OCI-LY1 (cell line): ENCODE results near the gene MS4A1.

Experiments
- CTCF ChIP-seq: fragments of 200-600 bp; sonication (generic), shearing (Covaris generic); IDR thresholded peaks from 2 replicates; pipeline ENCODE4 v1.5.1; 2017; ENCODE audit warnings: mild to moderate bottlenecking, antibody characterized with exemption, low read length, moderate library complexity, mixed read lengths
- EZH2 ChIP-seq: fragments of 200-600 bp; sonication (generic), shearing (Covaris generic); IDR thresholded peaks from 2 replicates; pipeline ENCODE4 v1.8.0; 2017; ENCODE audit warnings: borderline replicate concordance, mixed run types, mild to moderate bottlenecking, antibody characterized with exemption, low read length, moderate library complexity, mixed read lengths

- TF ChIP-seq CTCF (no peak), EZH2 (no peak)
These were observed 21.4 kb downstream of the MS4A1 start for GRCh38 chr11:60477035-60477445.
